GM12892 (cell line): ENCODE data around the gene PKN1.
"Not testable (repeated sequence)": the region's sequence is repeated elsewhere in the genome, so short reads cannot be mapped to it uniquely, and the experiment has no call there.

Experiments
- DNase-seq: peaks from one replicate; pipeline ENCODE4 v3.0.0; 2011; ENCODE audit not compliant: insufficient read length
- FAIRE-seq: peaks from 2 replicates; lab custom pipeline; 2011; peaks lifted over from hg19 to GRCh38; lab: Jason Lieb, UNC
- POLR2A ChIP-seq: IDR thresholded peaks from 2 replicates; pipeline ENCODE4 v1.6.1; 2011; ENCODE audit warnings: low read depth, low read length, control low read depth
- POLR2AphosphoS5 ChIP-seq: IDR thresholded peaks from 2 replicates; pipeline ENCODE4 v1.6.1; 2011; ENCODE audit warnings: low read depth, low read length, control low read depth
- TAF1 ChIP-seq: IDR thresholded peaks from 2 replicates; pipeline ENCODE4 v1.6.1; 2011; ENCODE audit warnings: low read depth, mild to moderate bottlenecking, control low read depth, low read length, borderline replicate concordance

The PKN1 gene

GRCh38 chr19:14487370-14488125, 54.4 kb downstream of the PKN1 start:
- FAIRE-seq (no peak), DNase-seq (no peak)
- TF ChIP-seq POLR2AphosphoS5, result no peak
- no peak for TF ChIP-seq POLR2A
- TF ChIP-seq TAF1, result no peak

- DNase-seq (no peak), FAIRE-seq (no peak)
- TF ChIP-seq TAF1 (no peak), POLR2A (no peak), POLR2AphosphoS5 (no peak)
Observed at GRCh38 chr19:14492756-14493337, 59.7 kb downstream of the PKN1 start.

DNA sequence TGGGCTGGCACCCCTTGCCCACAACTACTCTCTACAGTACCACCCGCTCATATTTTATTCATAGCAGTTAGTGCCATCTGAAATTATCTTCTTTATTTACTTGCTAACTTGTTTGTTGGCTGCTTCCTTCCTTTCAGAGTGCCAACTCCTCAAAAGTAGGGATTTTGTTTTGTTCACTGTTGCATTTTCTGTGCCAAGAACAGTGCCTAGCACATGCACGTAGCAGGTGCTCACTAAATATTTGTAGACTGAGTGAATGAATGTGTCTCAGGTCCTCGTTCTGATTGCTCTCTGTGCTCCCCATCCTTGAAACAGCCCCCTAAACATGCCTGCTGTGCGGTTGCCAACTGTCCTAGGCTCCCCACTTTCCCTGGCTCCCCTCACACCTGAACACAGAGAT, 61.3 kb downstream of the PKN1 start:
- DNase-seq (no peak), FAIRE-seq (no peak)
- no peak for TF ChIP-seq POLR2AphosphoS5

- DNase-seq, result no peak
- no peak for FAIRE-seq
- TF ChIP-seq POLR2AphosphoS5, result no peak
Observed at GRCh38 chr19:14494910-14495671, 62.0 kb downstream of the PKN1 start.

GRCh38 chr19:14495672-14496028, 62.5 kb downstream of the PKN1 start:
- TF ChIP-seq POLR2AphosphoS5, result no peak
- TF ChIP-seq POLR2A, result no peak
- no peak for TF ChIP-seq TAF1
- FAIRE-seq, result no peak
- DNase-seq, result no peak

GRCh38 chr19:14496029-14496833, 63.1 kb downstream of the PKN1 start, which contains the start of gene GIPC1:
Gene GIPC1 (minus strand): TSS chr19:14496127. CDS start chr19:14482976, 13,151 bp downstream.
- no peak for TF ChIP-seq POLR2AphosphoS5
- no peak for TF ChIP-seq TAF1
- no peak for TF ChIP-seq POLR2A
- DNase-seq (peak; percentile 99), FAIRE-seq (peak; percentile 81)

DNA sequence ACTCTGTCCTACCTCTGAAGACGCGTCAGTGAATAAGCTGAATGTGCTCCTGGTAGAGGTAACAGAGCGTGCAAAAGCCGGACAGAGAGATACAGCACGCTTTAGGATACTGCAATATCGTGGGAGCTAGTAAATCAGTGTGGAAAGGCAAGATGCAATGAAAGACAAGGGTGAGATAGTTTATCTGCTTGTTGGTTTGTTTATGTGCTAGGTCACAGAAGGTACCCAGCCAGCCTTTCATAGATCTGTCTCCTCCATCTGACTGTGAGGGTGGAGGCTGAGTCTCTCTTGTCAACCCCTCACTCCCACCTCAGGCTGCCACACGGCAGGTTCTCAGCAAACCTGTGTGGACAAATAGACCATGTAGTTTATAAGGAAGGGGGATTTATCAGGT, 63.7 kb downstream of the PKN1 start:
- TF ChIP-seq POLR2AphosphoS5 (no peak), POLR2A (no peak), TAF1 (no peak)
- DNase-seq (no peak), FAIRE-seq (no peak)

DNA sequence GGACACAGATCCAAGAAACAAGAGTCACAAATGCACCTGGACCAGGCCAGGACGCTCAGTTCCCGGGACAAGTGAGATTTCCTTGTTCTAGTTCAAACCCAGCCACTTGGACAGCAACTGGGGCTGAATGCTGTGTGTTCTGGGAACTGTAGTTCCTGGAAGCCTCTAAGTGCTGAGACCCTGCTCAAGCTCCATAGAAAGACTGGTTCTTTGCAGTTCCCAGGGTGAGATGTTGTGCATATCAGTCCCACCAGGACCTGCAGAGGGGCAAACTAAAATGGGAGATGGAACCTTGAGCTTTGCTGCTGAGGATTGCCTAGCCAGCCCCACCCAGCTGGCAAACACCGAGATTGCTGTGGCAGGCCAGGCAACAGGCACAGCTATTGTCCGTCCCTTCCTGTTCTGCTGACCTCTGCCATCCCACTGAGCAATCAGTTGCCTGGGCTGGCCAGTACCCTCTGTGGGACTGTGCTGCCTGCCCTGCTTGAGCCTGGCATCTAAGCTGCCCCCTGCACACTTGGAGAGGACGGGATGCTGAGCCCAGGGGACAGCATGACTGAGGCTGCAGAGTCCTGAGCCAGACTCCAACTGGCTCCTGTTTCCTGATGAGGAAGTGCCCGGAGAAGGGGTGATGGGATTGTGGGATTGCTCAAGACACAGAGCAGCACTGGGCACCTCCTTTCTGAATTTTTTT, 64.3 kb downstream of the PKN1 start:
- no peak for TF ChIP-seq POLR2AphosphoS5
- TF ChIP-seq POLR2A, result no peak
- no peak for TF ChIP-seq TAF1
- no peak for DNase-seq
- FAIRE-seq, result no peak

DNA sequence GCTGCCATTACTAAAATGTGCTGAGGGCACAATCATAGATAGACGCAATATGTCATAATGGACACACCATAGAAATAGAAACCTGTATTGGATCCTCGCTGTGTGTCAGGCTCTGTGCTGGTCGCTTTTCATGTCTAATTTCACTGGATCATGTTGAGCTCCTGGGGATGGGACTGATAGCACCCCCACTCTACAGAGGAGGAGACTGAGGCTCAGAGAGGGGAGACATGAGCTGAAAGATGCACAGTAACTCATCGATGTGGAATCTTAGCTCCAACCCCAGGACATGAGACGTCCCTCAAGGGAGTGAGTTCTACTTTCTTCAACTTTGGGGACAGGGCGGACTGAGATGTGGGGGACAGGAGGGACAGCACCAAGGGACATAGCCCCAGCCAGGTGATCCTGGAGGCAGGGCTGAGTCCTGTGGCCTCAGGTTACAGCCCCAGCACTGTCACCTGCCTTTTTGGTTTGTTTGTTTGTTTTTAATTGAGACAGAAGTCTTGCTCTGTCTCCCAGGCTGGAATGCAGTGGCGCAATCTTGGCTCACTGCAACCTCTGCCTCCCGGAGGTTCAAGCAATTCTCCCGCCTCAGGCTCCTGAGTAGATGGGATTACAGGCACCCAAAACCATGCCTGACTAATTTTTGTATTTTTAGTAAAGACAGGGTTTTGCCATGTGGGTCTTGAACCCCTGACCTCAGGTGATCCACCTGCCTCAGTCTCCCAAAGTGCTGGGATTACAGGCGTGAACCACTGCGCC, 69.4 kb downstream of the PKN1 start:
- TF ChIP-seq TAF1 (no peak), POLR2A (no peak), POLR2AphosphoS5 (no peak)
- DNase-seq, result no peak
- no peak for FAIRE-seq

- no peak for DNase-seq
- FAIRE-seq, result no peak
- TF ChIP-seq POLR2AphosphoS5 (no peak), TAF1 (no peak)
Observed at GRCh38 chr19:14503285-14503684, 70.2 kb downstream of the PKN1 start.

DNA sequence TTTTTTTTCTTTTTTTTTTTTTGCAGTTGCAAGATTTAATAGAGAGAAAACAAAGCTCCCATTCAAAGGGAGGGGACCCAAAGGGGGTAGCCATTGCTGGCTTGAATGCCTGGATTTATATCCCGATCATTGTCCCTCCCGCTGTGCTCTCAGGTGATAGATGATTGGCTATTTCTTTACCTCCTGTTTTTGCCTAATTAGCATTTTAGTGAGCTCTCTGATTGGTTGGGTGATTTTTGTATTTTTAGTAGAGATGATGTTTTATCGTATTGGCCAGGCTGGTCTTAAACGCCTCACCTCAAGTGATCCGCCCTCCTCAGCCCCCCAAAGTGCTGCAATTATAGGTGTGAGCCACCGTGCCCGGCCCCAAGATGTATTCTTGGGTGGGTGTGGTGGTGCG, 71.5 kb downstream of the PKN1 start:
- not testable (repeated sequence) for DNase-seq, FAIRE-seq
